Measurements from ENCODE around the gene APOC4. TPM values are rescaled to one million over a fixed set of nuclear protein-coding genes. Genes with fewer than 3 reads are reported as not detected.
"Not testable (repeated sequence)": the region's sequence is repeated elsewhere in the genome, so short reads cannot be mapped to it uniquely, and the experiment has no call there.

Gene APOC4
- total RNA-seq, 4 donors from 2014 or later, result not detected

- no peak for DNase-seq
- TF ChIP-seq POLR2A (IDR thresholded peaks at IDR 0.05) (no peak), CTCF (IDR thresholded peaks at IDR 0.05) (no peak)
- Histone ChIP-seq H3K27me3 (peaks cover 0 to 7% of the 10 kb centered on the region in 2 donors), H3K36me3 (peaks cover 0 to 21% (median 0%) of the 10 kb centered on the region in 3 donors), H3K9me3 (no peaks in the 10 kb centered on the region), H3K27ac (peak within 1 kb of the TSS in 3 of 4 donors; percentile 30 to 42 (median 38)), H3K4me1 (peaks cover 0 to 19% (median 0%) of the 10 kb centered on the region in 4 donors), H3K4me3 (peak within 1 kb of the TSS; percentile 16 to 48 (median 30))
Measured at GRCh38 chr19:44905437-44906160, 36.4 kb upstream of the APOC4 start, which contains the start of gene APOE. TSS of gene APOE (plus strand) at chr19:44905796. CDS start at chr19:44906625, 829 bp downstream.

GRCh38 chr19:44907613-44908012 is 34.4 kb upstream of the APOC4 start:
- no peak overlapping the region for H3K27ac ChIP-seq

GRCh38 chr19:44908074-44908835 is 33.8 kb upstream of the APOC4 start:
- DNase-seq, result no peak
- Histone ChIP-seq H3K9me3 (no peaks in the 10 kb centered on the region), H3K4me3 (no peak overlapping the region), H3K27ac (no peak overlapping the region), H3K36me3 (peaks cover 0 to under 1% (median 0%) of the 10 kb centered on the region in 3 donors), H3K4me1 (peaks cover 0 to 27% (median 0%) of the 10 kb centered on the region in 4 donors), H3K27me3 (peaks cover 0 to 7% of the 10 kb centered on the region in 2 donors)
- TF ChIP-seq CTCF (IDR thresholded peaks at IDR 0.05) (no peak), POLR2A (IDR thresholded peaks at IDR 0.05) (no peak)

More at GRCh38 chr19:44907613-44908012, 34.4 kb upstream of the APOC4 start:
- H3K9me3 ChIP-seq, result no peaks in the 10 kb centered on the region
- H3K27me3 ChIP-seq, result peaks cover 0 to 7% of the 10 kb centered on the region in 2 donors
- peaks cover 0 to 27% (median 0%) of the 10 kb centered on the region in 4 donors for H3K4me1 ChIP-seq
- peaks cover 0 to 6% (median 0%) of the 10 kb centered on the region in 3 donors for H3K36me3 ChIP-seq
- no peak for DNase-seq
- H3K4me3 ChIP-seq, result no peak overlapping the region
- TF ChIP-seq CTCF (IDR thresholded peaks at IDR 0.05), result no peak
- no peak for TF ChIP-seq POLR2A (IDR thresholded peaks at IDR 0.05)

GRCh38 chr19:44908836-44909261 is 33.2 kb upstream of the APOC4 start:
- no peak overlapping the region for H3K4me3 ChIP-seq
- no peaks in the 10 kb centered on the region for H3K9me3 ChIP-seq
- H3K27me3 ChIP-seq, result peaks cover 0 to 7% of the 10 kb centered on the region in 2 donors
- H3K4me1 ChIP-seq, result peaks cover 0 to 24% (median 0%) of the 10 kb centered on the region in 4 donors
- no peak for DNase-seq
- no peaks in the 10 kb centered on the region for H3K36me3 ChIP-seq
- H3K27ac ChIP-seq, result no peak overlapping the region
- TF ChIP-seq CTCF (IDR thresholded peaks at IDR 0.05) (no peak), POLR2A (IDR thresholded peaks at IDR 0.05) (no peak)

GRCh38 chr19:44909775-44910174 is 32.3 kb upstream of the APOC4 start:
- Histone ChIP-seq H3K36me3 (no peaks in the 10 kb centered on the region), H3K27ac (no peak overlapping the region), H3K4me1 (peaks cover 0 to 30% (median 0%) of the 10 kb centered on the region in 4 donors), H3K9me3 (no peaks in the 10 kb centered on the region), H3K27me3 (peaks cover 0 to 7% of the 10 kb centered on the region in 2 donors), H3K4me3 (no peak overlapping the region)
- DNase-seq, result no peak
- no peak for TF ChIP-seq POLR2A (IDR thresholded peaks at IDR 0.05)

- not testable (repeated sequence) for DNase-seq, H3K27me3 ChIP-seq, H3K36me3 ChIP-seq, H3K27ac ChIP-seq, H3K9me3 ChIP-seq, H3K4me3 ChIP-seq
- peaks cover 0 to 18% (median 0%) of the 10 kb centered on the region in 4 donors for H3K4me1 ChIP-seq
Measured at GRCh38 chr19:44911896-44912295, 30.1 kb upstream of the APOC4 start.
